HEK293 (cell line): Measurements from ENCODE around the gene SLC12A1.

ENCODE experiments used
- CTCF ChIA-PET: fragments of 350-600 bp; formaldehyde crosslinking; extraction: SDS; loops from one replicate; lab custom pipeline; 2021; ENCODE audit warnings: antibody characterized with exemption; lab: Yijun Ruan, JAX
- POLR2A ChIA-PET: fragments of 300-600 bp; formaldehyde crosslinking; extraction: SDS; loops from one replicate; lab custom pipeline; 2020; ENCODE audit warnings: antibody characterized with exemption, inconsistent platforms; lab: Yijun Ruan, JAX
- H3K27ac ChIP-seq: fragments of 200-500 bp; sonication (Bioruptor generic); 2 replicates; pipeline ENCODE4 v1.5.1; 2014; ENCODE audit warnings: low read depth, low read length, control low read depth, inconsistent platforms; ENCODE audit errors: extremely low read depth
- H3K36me3 ChIP-seq, 2 experiments: fragments of 200-500 bp in 1 of 2; sonication (Bioruptor generic) in 1 of 2; 1 replicate in 1 of 2; 2 replicates in 1 of 2; pipeline ENCODE4 v1.5.1; 2014 to 2017; ENCODE audit warnings: inconsistent platforms in 2 of 2, low read length in 2 of 2; ENCODE audit not compliant: control insufficient read depth in 2 of 2, insufficient read depth in 1 of 2
- H3K4me1 ChIP-seq: fragments of 200-500 bp; sonication (Bioruptor generic); 2 replicates; pipeline ENCODE4 v1.5.1; 2014; ENCODE audit warnings: mild to moderate bottlenecking, low read length, inconsistent platforms; ENCODE audit not compliant: control insufficient read depth, insufficient read depth
- H3K4me3 ChIP-seq: 2 replicates; pipeline ENCODE4 v1.5.1; 2011; ENCODE audit warnings: low read depth, mild to moderate bottlenecking, control low read depth, low read length, moderate library complexity
- H3K9me3 ChIP-seq: fragments of 200-500 bp; sonication (Bioruptor generic); 2 replicates; pipeline ENCODE4 v1.5.1; 2014; ENCODE audit warnings: low read depth, low read length, inconsistent platforms; ENCODE audit not compliant: control insufficient read depth, insufficient read depth
- EGR2 ChIP-seq: fragments of 450-650 bp; formaldehyde crosslinking; IDR thresholded peaks from 2 replicates; pipeline ENCODE4 v1.5.1; 2016; ENCODE audit warnings: low read depth, missing biosample characterization, missing genetic modification characterization
- OSR2 ChIP-seq: fragments of 450-650 bp; formaldehyde crosslinking; IDR thresholded peaks from 2 replicates; pipeline ENCODE4 v1.5.1; 2016; ENCODE audit warnings: missing biosample characterization, missing genetic modification characterization
- SCRT2 ChIP-seq: fragments of 450-650 bp; formaldehyde crosslinking; IDR thresholded peaks from 2 replicates; pipeline ENCODE4 v1.5.1; 2016; ENCODE audit warnings: missing biosample characterization, missing genetic modification characterization
- ZBTB20 ChIP-seq: fragments of 450-650 bp; formaldehyde crosslinking; IDR thresholded peaks from 2 replicates; pipeline ENCODE4 v1.5.1; 2016; ENCODE audit warnings: missing biosample characterization, missing genetic modification characterization
- ZNF350 ChIP-seq: fragments of 450-650 bp; formaldehyde crosslinking; IDR thresholded peaks from 2 replicates; pipeline ENCODE4 v1.5.0; 2017; ENCODE audit warnings: missing biosample characterization, mild to moderate bottlenecking, missing genetic modification characterization
- ZNF416 ChIP-seq: fragments of 450-650 bp; formaldehyde crosslinking; IDR thresholded peaks from 2 replicates; pipeline ENCODE4 v1.5.1; 2016; ENCODE audit warnings: missing biosample characterization, missing genetic modification characterization
- ZNF560 ChIP-seq: fragments of 450-650 bp; formaldehyde crosslinking; IDR thresholded peaks from 2 replicates; pipeline ENCODE4 v1.5.1; 2017; ENCODE audit warnings: missing biosample characterization, missing genetic modification characterization, borderline replicate concordance
- ZNF624 ChIP-seq: fragments of 450-650 bp; formaldehyde crosslinking; IDR thresholded peaks from 2 replicates; pipeline ENCODE4 v1.5.1; 2017; ENCODE audit warnings: missing biosample characterization, missing genetic modification characterization
- ZNF677 ChIP-seq: fragments of 450-650 bp; IDR thresholded peaks from 2 replicates; pipeline ENCODE4 v1.5.0; 2018; ENCODE audit warnings: missing biosample characterization, mild to moderate bottlenecking, missing genetic modification characterization, moderate library complexity
- ZNF707 ChIP-seq: fragments of 450-650 bp; formaldehyde crosslinking; IDR thresholded peaks from 2 replicates; pipeline ENCODE4 v1.5.1; 2016; ENCODE audit warnings: missing biosample characterization, missing genetic modification characterization
- ZSCAN23 ChIP-seq: fragments of 450-650 bp; formaldehyde crosslinking; IDR thresholded peaks from 2 replicates; pipeline ENCODE4 v1.5.1; 2016; ENCODE audit warnings: missing biosample characterization, missing genetic modification characterization
- TF ChIP-seq, protein P1 (sequence below): fragments of 450-650 bp; formaldehyde crosslinking; IDR thresholded peaks from 2 replicates; pipeline ENCODE4 v1.5.1; 2016; ENCODE audit warnings: missing biosample characterization, missing genetic modification characterization
- TF ChIP-seq, protein P2 (sequence below): fragments of 450-650 bp; formaldehyde crosslinking; IDR thresholded peaks from 2 replicates; pipeline ENCODE4 v1.5.1; 2017; ENCODE audit warnings: missing biosample characterization, missing genetic modification characterization
- TF ChIP-seq, protein P3 (sequence below): fragments of 450-650 bp; formaldehyde crosslinking; IDR thresholded peaks from 2 replicates; pipeline ENCODE4 v1.5.1; 2016; ENCODE audit warnings: missing biosample characterization, missing genetic modification characterization
- TF ChIP-seq, protein P4 (sequence below): fragments of 450-650 bp; formaldehyde crosslinking; IDR thresholded peaks from 2 replicates; pipeline ENCODE4 v1.5.1; 2016; ENCODE audit warnings: missing biosample characterization, missing genetic modification characterization
- TF ChIP-seq, protein P5 (sequence below): fragments of 450-650 bp; formaldehyde crosslinking; IDR thresholded peaks from 2 replicates; pipeline ENCODE4 v1.5.1; 2016; ENCODE audit warnings: missing biosample characterization, missing genetic modification characterization, low read depth
- TF ChIP-seq, protein P6 (sequence below): fragments of 450-650 bp; formaldehyde crosslinking; IDR thresholded peaks from 2 replicates; pipeline ENCODE4 v1.5.1; 2016; ENCODE audit warnings: missing biosample characterization, missing genetic modification characterization
- TF ChIP-seq, protein P7 (sequence below): fragments of 450-650 bp; formaldehyde crosslinking; IDR thresholded peaks from 2 replicates; pipeline ENCODE4 v1.5.1; 2017; ENCODE audit warnings: missing biosample characterization, missing genetic modification characterization

SLC12A1 gene

DNA sequence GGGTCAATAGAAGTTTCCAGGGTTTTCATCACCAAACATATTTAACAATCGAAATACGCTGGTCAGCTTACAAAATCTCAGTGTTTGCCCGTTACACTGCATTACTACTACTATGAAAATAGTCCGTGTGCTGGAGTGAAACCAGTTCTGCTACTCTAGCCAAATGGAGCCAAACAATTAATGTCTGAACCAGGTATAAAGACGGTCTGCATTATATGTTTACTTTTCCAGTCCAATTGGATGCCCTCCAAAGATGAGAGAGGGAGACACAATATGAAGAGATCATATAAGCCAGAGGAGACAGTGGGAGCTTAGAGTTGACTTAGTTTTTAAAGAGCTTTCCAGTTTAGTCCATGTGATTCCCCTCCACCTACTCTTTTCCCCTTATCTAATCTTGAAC is 118.8 kb downstream of the SLC12A1 start:
- H3K27ac ChIP-seq = no peak overlapping the region
- POLR2A ChIA-PET = no interaction called here
- TF ChIP-seq, protein P1, sequence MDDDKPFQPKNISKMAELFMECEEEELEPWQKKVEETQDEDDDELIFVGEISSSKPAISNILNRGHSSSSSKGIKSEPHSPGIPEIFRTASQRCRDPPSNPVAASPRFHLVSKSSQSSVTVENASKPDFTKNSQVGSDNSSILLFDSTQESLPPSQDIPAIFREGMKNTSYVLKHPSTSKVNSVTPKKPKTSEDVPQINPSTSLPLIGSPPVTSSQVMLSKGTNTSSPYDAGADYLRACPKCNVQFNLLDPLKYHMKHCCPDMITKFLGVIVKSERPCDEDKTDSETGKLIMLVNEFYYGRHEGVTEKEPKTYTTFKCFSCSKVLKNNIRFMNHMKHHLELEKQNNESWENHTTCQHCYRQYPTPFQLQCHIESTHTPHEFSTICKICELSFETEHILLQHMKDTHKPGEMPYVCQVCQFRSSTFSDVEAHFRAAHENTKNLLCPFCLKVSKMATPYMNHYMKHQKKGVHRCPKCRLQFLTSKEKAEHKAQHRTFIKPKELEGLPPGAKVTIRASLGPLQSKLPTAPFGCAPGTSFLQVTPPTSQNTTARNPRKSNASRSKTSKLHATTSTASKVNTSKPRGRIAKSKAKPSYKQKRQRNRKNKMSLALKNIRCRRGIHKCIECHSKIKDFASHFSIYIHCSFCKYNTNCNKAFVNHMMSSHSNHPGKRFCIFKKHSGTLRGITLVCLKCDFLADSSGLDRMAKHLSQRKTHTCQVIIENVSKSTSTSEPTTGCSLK = no peak
- TF ChIP-seq EGR2 (tag by site-specific recombination) (no peak), ZNF416 (tag by site-specific recombination) (no peak), ZNF560 (no peak), ZNF677 (no peak), ZBTB20 (tag by site-specific recombination) (no peak), SCRT2 (tag by site-specific recombination) (no peak), ZNF350 (no peak), ZNF624 (tag by site-specific recombination) (no peak)
- TF ChIP-seq, protein P2, sequence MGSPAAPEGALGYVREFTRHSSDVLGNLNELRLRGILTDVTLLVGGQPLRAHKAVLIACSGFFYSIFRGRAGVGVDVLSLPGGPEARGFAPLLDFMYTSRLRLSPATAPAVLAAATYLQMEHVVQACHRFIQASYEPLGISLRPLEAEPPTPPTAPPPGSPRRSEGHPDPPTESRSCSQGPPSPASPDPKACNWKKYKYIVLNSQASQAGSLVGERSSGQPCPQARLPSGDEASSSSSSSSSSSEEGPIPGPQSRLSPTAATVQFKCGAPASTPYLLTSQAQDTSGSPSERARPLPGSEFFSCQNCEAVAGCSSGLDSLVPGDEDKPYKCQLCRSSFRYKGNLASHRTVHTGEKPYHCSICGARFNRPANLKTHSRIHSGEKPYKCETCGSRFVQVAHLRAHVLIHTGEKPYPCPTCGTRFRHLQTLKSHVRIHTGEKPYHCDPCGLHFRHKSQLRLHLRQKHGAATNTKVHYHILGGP (tag by site-specific recombination) = no peak
- TF ChIP-seq, protein P3, sequence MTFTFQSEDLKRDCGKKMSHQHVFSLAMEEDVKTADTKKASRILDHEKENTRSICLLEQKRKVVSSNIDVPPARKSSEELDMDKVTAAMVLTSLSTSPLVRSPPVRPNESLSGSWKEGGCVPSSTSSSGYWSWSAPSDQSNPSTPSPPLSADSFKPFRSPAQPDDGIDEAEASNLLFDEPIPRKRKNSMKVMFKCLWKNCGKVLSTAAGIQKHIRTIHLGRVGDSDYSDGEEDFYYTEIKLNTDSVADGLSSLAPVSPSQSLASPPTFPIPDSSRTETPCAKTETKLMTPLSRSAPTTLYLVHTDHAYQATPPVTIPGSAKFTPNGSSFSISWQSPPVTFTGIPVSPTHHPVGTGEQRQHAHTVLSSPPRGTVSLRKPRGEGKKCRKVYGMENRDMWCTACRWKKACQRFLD (tag by site-specific recombination) = no peak
- TF ChIP-seq, protein P4, sequence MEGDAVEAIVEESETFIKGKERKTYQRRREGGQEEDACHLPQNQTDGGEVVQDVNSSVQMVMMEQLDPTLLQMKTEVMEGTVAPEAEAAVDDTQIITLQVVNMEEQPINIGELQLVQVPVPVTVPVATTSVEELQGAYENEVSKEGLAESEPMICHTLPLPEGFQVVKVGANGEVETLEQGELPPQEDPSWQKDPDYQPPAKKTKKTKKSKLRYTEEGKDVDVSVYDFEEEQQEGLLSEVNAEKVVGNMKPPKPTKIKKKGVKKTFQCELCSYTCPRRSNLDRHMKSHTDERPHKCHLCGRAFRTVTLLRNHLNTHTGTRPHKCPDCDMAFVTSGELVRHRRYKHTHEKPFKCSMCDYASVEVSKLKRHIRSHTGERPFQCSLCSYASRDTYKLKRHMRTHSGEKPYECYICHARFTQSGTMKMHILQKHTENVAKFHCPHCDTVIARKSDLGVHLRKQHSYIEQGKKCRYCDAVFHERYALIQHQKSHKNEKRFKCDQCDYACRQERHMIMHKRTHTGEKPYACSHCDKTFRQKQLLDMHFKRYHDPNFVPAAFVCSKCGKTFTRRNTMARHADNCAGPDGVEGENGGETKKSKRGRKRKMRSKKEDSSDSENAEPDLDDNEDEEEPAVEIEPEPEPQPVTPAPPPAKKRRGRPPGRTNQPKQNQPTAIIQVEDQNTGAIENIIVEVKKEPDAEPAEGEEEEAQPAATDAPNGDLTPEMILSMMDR (tag by site-specific recombination) = no peak
- TF ChIP-seq, protein P5, sequence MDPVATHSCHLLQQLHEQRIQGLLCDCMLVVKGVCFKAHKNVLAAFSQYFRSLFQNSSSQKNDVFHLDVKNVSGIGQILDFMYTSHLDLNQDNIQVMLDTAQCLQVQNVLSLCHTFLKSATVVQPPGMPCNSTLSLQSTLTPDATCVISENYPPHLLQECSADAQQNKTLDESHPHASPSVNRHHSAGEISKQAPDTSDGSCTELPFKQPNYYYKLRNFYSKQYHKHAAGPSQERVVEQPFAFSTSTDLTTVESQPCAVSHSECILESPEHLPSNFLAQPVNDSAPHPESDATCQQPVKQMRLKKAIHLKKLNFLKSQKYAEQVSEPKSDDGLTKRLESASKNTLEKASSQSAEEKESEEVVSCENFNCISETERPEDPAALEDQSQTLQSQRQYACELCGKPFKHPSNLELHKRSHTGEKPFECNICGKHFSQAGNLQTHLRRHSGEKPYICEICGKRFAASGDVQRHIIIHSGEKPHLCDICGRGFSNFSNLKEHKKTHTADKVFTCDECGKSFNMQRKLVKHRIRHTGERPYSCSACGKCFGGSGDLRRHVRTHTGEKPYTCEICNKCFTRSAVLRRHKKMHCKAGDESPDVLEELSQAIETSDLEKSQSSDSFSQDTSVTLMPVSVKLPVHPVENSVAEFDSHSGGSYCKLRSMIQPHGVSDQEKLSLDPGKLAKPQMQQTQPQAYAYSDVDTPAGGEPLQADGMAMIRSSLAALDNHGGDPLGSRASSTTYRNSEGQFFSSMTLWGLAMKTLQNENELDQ (tag by site-specific recombination) = no peak
- no peak overlapping the region for H3K4me3 ChIP-seq
- CTCF ChIA-PET = interaction anchor here (0.7 kb wide), 1 partner anchor 39 kb away, joined by 3 read pairs; no protein-coding TSS in a partner anchor
- no peaks in the 10 kb centered on the region for H3K9me3 ChIP-seq
- no peaks in the 10 kb centered on the region for H3K36me3 ChIP-seq
- peaks cover 2% of the 10 kb centered on the region; the same call in 1 of the 2 replicates for H3K4me1 ChIP-seq

DNA sequence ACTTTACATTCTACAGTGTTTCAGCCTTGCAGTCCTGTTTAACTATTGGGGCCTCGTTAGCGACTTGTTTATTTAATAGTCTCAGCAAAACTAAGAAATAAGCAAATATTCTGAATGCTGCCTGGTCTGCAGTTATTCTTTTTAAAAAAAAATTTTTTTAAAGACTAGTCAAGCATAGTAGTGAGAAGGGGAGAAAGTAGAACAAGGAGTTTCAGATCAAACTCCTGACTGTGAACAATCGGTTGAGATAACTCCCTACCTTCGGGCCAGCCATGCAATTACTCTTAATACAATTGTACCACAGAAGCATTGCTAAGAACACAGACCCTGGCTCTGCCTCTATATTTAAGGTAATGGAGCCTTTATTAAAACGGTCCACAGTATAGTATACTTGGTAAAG is 119.3 kb downstream of the SLC12A1 start:
- Histone ChIP-seq H3K27ac (no peak overlapping the region), H3K9me3 (no peaks in the 10 kb centered on the region), H3K4me3 (no peak overlapping the region), H3K36me3 (no peaks in the 10 kb centered on the region), H3K4me1 (peaks cover 3% of the 10 kb centered on the region; the same call in 1 of the 2 replicates)
- POLR2A ChIA-PET = no interaction called here
- CTCF ChIA-PET = interaction anchor here (0.7 kb wide), 1 partner anchor 39 kb away, joined by 3 read pairs; no protein-coding TSS in a partner anchor
- TF ChIP-seq ZNF707 (tag by site-specific recombination) = no peak
- TF ChIP-seq, protein P2 (tag by site-specific recombination) = no peak
- TF ChIP-seq, protein P6, sequence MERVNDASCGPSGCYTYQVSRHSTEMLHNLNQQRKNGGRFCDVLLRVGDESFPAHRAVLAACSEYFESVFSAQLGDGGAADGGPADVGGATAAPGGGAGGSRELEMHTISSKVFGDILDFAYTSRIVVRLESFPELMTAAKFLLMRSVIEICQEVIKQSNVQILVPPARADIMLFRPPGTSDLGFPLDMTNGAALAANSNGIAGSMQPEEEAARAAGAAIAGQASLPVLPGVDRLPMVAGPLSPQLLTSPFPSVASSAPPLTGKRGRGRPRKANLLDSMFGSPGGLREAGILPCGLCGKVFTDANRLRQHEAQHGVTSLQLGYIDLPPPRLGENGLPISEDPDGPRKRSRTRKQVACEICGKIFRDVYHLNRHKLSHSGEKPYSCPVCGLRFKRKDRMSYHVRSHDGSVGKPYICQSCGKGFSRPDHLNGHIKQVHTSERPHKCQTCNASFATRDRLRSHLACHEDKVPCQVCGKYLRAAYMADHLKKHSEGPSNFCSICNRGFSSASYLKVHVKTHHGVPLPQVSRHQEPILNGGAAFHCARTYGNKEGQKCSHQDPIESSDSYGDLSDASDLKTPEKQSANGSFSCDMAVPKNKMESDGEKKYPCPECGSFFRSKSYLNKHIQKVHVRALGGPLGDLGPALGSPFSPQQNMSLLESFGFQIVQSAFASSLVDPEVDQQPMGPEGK (tag by site-specific recombination) = no peak
- TF ChIP-seq, protein P7, sequence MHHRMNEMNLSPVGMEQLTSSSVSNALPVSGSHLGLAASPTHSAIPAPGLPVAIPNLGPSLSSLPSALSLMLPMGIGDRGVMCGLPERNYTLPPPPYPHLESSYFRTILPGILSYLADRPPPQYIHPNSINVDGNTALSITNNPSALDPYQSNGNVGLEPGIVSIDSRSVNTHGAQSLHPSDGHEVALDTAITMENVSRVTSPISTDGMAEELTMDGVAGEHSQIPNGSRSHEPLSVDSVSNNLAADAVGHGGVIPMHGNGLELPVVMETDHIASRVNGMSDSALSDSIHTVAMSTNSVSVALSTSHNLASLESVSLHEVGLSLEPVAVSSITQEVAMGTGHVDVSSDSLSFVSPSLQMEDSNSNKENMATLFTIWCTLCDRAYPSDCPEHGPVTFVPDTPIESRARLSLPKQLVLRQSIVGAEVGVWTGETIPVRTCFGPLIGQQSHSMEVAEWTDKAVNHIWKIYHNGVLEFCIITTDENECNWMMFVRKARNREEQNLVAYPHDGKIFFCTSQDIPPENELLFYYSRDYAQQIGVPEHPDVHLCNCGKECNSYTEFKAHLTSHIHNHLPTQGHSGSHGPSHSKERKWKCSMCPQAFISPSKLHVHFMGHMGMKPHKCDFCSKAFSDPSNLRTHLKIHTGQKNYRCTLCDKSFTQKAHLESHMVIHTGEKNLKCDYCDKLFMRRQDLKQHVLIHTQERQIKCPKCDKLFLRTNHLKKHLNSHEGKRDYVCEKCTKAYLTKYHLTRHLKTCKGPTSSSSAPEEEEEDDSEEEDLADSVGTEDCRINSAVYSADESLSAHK = no peak
- TF ChIP-seq OSR2 (tag by site-specific recombination) = no peak
- no peak for TF ChIP-seq ZSCAN23 (tag by site-specific recombination)
